ENCODE results near the gene PI4KA.

- TF ChIP-seq CTCF (IDR thresholded peaks at IDR 0.05) = no peak
- no peak for TF ChIP-seq EZH2 (IDR thresholded peaks at IDR 0.05)
Measured at GRCh38 chr22:20813056-20813455, 45.6 kb downstream of the PI4KA start.

Measured in neural progenitor cell (in vitro differentiated cells).